Measurements from ENCODE around the gene PARS2. TPM values are rescaled to one million over a fixed set of nuclear protein-coding genes. Genes with fewer than 3 reads are reported as not detected.

The PARS2 gene
- total RNA-seq, 1 experiment from 2014 or later = 3.5 TPM

DNA sequence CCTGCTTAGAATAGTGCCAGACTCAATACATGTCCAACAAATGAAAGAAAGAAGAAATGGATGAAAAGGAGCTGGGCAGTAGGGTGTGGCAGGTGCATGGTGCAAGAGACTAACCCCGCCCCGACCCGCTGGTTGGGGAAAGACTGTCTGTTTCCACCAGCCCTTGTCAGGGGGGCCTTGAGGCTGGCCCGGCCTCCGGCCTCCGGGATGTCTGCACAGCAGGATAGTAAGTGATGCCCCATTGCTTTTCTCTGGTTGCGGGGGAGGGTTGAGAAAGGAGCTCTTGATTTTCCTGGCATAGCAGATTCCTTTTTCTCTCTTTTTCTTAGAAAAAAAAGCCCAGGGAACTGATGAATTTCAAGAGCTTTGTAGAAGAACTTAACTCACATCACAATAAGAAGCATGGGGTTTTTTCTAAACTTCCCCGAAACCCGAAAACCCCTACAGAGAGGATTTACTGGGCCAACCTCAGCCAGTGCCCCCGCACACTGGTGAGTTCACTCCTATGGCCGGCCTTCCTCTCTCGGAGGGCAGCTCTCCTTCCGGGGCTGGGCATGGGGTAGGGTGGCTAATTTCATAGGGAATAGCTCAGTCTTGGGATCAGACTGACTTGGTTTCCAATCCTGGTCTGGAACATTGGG, 49.3 kb upstream of the PARS2 start:
- DNase-seq (no peak), ATAC-seq (no peak)
- POLR2A ChIA-PET (ENCODE audit: unreplicated experiment) = no interaction called here
- Histone ChIP-seq H3K4me3 (ENCODE audit: low read length) (no peak overlapping the region), H3K27me3 (ENCODE audit: low read length) (no peaks in the 10 kb centered on the region), H3F3A (ENCODE audit: low read length, unreplicated experiment) (no peaks in the 10 kb centered on the region), H3K9ac (ENCODE audit: low read length) (no peak overlapping the region), H3K4me2 (ENCODE audit: low read length) (no peak overlapping the region), H3K4me1 (ENCODE audit: insufficient read depth, low read length) (no peaks in the 10 kb centered on the region), H3K36me3 (ENCODE audit: low read depth, low read length) (no peaks in the 10 kb centered on the region), H3K79me2 (ENCODE audit: low read length) (no peaks in the 10 kb centered on the region), H2AFZ (ENCODE audit: low read length) (no peak overlapping the region), H4K20me1 (ENCODE audit: low read length) (no peaks in the 10 kb centered on the region), H3K9me2 (replicated peaks; ENCODE audit: low read length) (no peaks in the 10 kb centered on the region), H3K9me3 (ENCODE audit: low read length) (no peaks in the 10 kb centered on the region), H3K27ac (ENCODE audit: low read length) (no peak overlapping the region)
- no TSS peak for BruUV-seq (replicated peaks)
- CTCF ChIA-PET = interaction anchor here (0.6 kb wide), 2 partner anchors 24 to 142 kb away, joined by 3 read pairs; no protein-coding TSS in a partner anchor
- TF ChIP-seq CTCF (conservative IDR thresholded peaks at IDR 0.05; ENCODE audit: low read depth, low read length) (no peak), EZH2phosphoT487 (IDR thresholded peaks at IDR 0.05; ENCODE audit: borderline replicate concordance, low read length) (no peak), EZH2 (IDR thresholded peaks at IDR 0.05; ENCODE audit: low read length, unreplicated experiment) (no peak)
- intact Hi-C loops (cut with micrococcal nuclease) = loop anchor here (5.0 kb wide), 1 partner anchor 44 kb away; no protein-coding TSS in a partner anchor

GRCh38 chr1:54812801-54813484, 48.6 kb upstream of the PARS2 start:
- intact Hi-C loops (cut with micrococcal nuclease) = loop anchor here (5.0 kb wide), 1 partner anchor 44 kb away; no protein-coding TSS in a partner anchor
- POLR2A ChIA-PET (ENCODE audit: unreplicated experiment) = no interaction called here
- CTCF ChIA-PET = no interaction called here
- Histone ChIP-seq H3K4me3 (ENCODE audit: low read length) (no peak overlapping the region), H3K4me1 (ENCODE audit: insufficient read depth, low read length) (peaks cover 2% of the 10 kb centered on the region), H3K9me3 (ENCODE audit: low read length) (no peaks in the 10 kb centered on the region), H3K9me2 (replicated peaks; ENCODE audit: low read length) (no peaks in the 10 kb centered on the region), H3F3A (ENCODE audit: low read length, unreplicated experiment) (no peaks in the 10 kb centered on the region), H3K36me3 (ENCODE audit: low read depth, low read length) (no peaks in the 10 kb centered on the region), H3K27ac (ENCODE audit: low read length) (no peak overlapping the region), H4K20me1 (ENCODE audit: low read length) (no peaks in the 10 kb centered on the region), H3K27me3 (ENCODE audit: low read length) (no peaks in the 10 kb centered on the region), H3K79me2 (ENCODE audit: low read length) (no peaks in the 10 kb centered on the region), H3K9ac (ENCODE audit: low read length) (no peak overlapping the region), H2AFZ (ENCODE audit: low read length) (no peak overlapping the region), H3K4me2 (ENCODE audit: low read length) (no peak overlapping the region)
- no TSS peak for BruUV-seq (replicated peaks)
- TF ChIP-seq EZH2 (IDR thresholded peaks at IDR 0.05; ENCODE audit: low read length, unreplicated experiment) (no peak), EZH2phosphoT487 (IDR thresholded peaks at IDR 0.05; ENCODE audit: borderline replicate concordance, low read length) (no peak), CTCF (conservative IDR thresholded peaks at IDR 0.05; ENCODE audit: low read depth, low read length) (no peak)
- no peak for DNase-seq
- no peak for ATAC-seq

All from PC-3 (cell line).